Pulmonary artery endothelial cell (primary cell): ENCODE results near the gene AIM2. TPM values are rescaled to one million over a fixed set of nuclear protein-coding genes. Genes with fewer than 3 reads are reported as not detected.

Source experiments
- DNase-seq: peaks from one replicate; pipeline ENCODE4 v3.0.0-alpha.2; 2011; ENCODE audit warnings: low read depth, low spot score
- total RNA-seq: library from RNA; depleted of rRNA; stranded (reverse); fragments of >200 nt; gene quantifications from 2 replicates; pipeline ENCODE4 v1.2.3, GENCODE V29; 2014

AIM2 gene
- total RNA-seq, 1 donor from 2014 or later: not detected

DNA sequence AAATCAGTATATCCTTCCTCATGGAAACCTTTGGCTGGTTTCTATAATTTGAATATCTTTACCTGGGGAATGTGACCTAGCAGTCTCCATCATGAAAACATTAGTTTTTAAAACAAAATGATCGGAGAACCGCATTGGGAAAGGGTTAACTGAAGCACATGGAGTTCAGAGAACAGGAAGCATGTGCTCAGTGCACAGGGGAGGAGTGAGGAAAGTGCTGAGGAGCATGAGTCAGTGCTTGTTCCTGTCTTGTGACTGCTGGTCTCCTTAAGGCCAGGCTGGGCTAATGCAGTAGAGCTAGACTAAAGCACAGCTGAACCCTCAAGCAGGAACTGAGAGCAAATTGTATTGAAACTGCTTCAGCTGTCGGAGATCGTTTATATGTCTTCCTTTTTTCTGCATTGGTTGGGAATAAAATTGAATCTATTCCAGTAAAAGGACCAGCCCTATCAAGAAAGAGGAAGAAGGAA, 61.1 kb downstream of the AIM2 start:
- DNase-seq: peak; percentile 92

DNA sequence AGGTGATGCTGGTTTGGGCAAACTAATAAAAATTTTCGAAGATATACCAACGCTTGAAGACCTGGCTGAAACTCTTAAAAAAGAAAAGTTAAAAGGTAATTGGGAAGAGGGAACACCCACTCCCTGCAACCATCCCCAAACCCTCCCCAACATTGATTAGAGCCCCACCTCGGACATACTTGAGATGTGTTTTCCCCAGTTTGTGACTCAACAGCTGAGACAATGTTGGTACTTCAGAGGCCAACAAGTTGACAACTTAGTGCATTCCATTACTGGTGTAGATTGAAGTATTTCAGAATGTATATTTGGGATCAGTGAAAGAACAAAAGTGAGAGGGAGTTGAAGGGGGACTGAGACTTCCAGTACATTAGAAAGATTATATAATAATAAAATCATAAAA, 61.7 kb downstream of the AIM2 start:
- no peak for DNase-seq

DNA sequence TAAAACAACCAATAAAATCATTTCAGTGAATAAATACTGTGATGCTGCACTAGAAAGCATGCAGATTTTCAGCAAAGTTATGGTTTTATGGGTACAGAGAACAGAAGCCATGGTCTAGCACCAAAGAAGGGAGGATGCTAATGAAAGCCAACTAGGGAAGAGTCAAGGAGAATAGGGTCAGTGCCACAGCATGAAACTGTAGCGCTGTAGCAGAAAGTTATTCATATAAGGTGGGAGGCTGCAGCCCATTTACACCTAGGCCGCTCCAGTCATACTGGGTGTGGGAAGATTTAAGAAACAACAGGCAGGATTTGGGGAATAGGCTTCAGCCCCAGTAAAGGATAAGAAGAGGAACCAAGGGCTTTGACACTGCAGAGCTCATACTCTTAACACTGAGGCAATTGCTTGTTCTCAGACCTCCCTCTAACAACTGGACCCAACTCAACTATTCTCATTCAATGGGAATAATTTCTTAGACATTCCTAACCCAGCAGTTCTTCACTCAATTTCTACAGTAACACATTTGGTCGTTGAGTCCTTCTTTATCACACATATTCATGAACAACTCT, 62.5 kb downstream of the AIM2 start:
- no peak for DNase-seq

DNA sequence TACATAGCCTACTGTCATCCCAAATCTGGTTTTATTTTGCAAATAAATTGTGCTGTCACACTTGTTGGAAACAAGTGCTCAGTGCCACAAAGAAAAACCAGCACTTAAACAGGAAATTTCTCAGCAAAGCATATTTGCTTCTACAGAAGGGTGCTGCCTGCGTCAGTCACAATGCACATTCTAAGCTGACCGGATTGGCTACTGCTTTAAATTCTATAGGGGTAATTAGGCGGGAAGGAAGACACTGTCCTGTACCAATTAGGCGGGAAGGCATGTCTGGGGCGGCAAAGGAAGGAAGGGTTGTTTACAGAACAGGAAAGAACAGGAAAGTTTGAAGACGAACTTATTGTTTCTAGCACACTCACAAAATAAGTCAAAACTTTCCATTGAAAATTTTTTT, 64.1 kb downstream of the AIM2 start:
- DNase-seq: no peak

Other genes starting within 250 kb of the AIM2 start
- gene MNDA, start 245.4 kb downstream of the AIM2 start, total RNA-seq: not detected in 2 replicates
- not detected in 2 replicates for gene PYHIN1, start 145.2 kb downstream of the AIM2 start, total RNA-seq
- gene IFI16, start 66.9 kb downstream of the AIM2 start, total RNA-seq: 117 and 121 TPM in 2 replicates
- 0.21 and 29.6 TPM in 2 replicates for gene CADM3, start 94.8 kb upstream of the AIM2 start, total RNA-seq
- 0.86 TPM in 1 of 2 replicates, not detected in the other for gene ACKR1, start 128.1 kb upstream of the AIM2 start, total RNA-seq
- gene FCER1A, start 225.6 kb upstream of the AIM2 start, total RNA-seq: not detected in 2 replicates